Measurements from ENCODE around the gene MIEF1. TPM values are rescaled to one million over a fixed set of nuclear protein-coding genes. Genes with fewer than 3 reads are reported as not detected.

The MIEF1 gene
- total and polyA plus RNA-seq, 2 donors (not counting 1 experiment from before 2014, with no cell fraction given) = 9.8 to 37.2 TPM

- peak overlapping the region; percentile 61 for H3K27ac Mint-ChIP-seq
- peaks cover 0 to 15% (median 0%) of the 10 kb centered on the region in 3 donors for H3K9me3 ChIP-seq (ENCODE audit: control extremely low read depth in 1 of 3, control insufficient read depth in 2 of 3, insufficient read depth in 1 of 3, low read length in 2 of 3)
- no peak overlapping the region for H3K4me3 ChIP-seq (ENCODE audit: control extremely low read depth in 1 of 5, extremely low read depth in 1 of 5, insufficient read depth in 1 of 5, low read depth in 2 of 5, low read length in 4 of 5)
- ChIA-PET POLR2A (interaction anchor here (0.6 kb wide), 1 partner anchor 28 kb away, joined by 3 read pairs; no protein-coding TSS in a partner anchor), CTCF (interaction anchor here (0.5 to 9.0 kb wide), 6 partner anchors 9 to 479 kb away, joined by 3 to 75 read pairs (median 4); no protein-coding TSS in a partner anchor)
- ATAC-seq (ENCODE audit: low read depth) (peak; percentile 36), DNase-seq (peak; percentile 70)
- no peak overlapping the region for H3K27ac ChIP-seq (ENCODE audit: low read length in 2 of 2)
- H3K4me2 ChIP-seq (replicated peaks; ENCODE audit: low read depth, low read length, poor library complexity, severe bottlenecking) = no peak overlapping the region
- H4K20me1 ChIP-seq (ENCODE audit: control insufficient read depth, insufficient read depth, low read length, poor library complexity, severe bottlenecking) = no peaks in the 10 kb centered on the region
- intact Hi-C loops (cut with micrococcal nuclease) = no loop called here
- H3K9me3 Mint-ChIP-seq (ENCODE audit: insufficient read depth) = no peaks in the 10 kb centered on the region
- H3K4me1 Mint-ChIP-seq = peaks cover 4% of the 10 kb centered on the region
- no peak overlapping the region for H3K9ac ChIP-seq (ENCODE audit: low read length)
- TF ChIP-seq EZH2 (IDR thresholded peaks at IDR 0.05; ENCODE audit: borderline replicate concordance, insufficient read depth, low read depth, low read length, poor library complexity, severe bottlenecking) (no peak), CTCF (IDR thresholded peaks at IDR 0.05) (no peak)
- 36% methylated on average over 28 of the region's 39 CpGs for WGBS (ENCODE audit: insufficient coverage)
- H3K27me3 ChIP-seq (replicated peaks in 1 of 4; ENCODE audit: control extremely low read depth in 1 of 4, control insufficient read depth in 3 of 4, insufficient read depth in 4 of 4, low read length in 3 of 4) = peaks cover 0 to 47% (median 20%) of the 10 kb centered on the region in 4 experiments
- H3K27me3 Mint-ChIP-seq = peaks cover 54% of the 10 kb centered on the region
- H3K36me3 ChIP-seq (replicated peaks in 1 of 2; ENCODE audit: control extremely low read depth in 1 of 2, control insufficient read depth in 1 of 2, extremely low read depth in 1 of 2, insufficient read depth in 2 of 2, low read length in 1 of 2) = no peaks in the 10 kb centered on the region
- H3K4me3 Mint-ChIP-seq = no peak overlapping the region
- no peak overlapping the region for H2AFZ ChIP-seq (ENCODE audit: insufficient read depth, low read depth, low read length, poor library complexity, severe bottlenecking)
- H3K79me2 ChIP-seq (ENCODE audit: control insufficient read depth, insufficient read depth, low read length) = no peaks in the 10 kb centered on the region
- H3K4me1 ChIP-seq (ENCODE audit: control insufficient read depth in 2 of 2, insufficient read depth in 2 of 2, low read length in 2 of 2) = peaks cover 0 to 8% of the 10 kb centered on the region in 2 donors
Measured at GRCh38 chr22:39545386-39546365, 43.6 kb downstream of the MIEF1 start.

Measured in B cell (primary cell).